Measurements from ENCODE around the gene ELP4.

ELP4 gene

DNA sequence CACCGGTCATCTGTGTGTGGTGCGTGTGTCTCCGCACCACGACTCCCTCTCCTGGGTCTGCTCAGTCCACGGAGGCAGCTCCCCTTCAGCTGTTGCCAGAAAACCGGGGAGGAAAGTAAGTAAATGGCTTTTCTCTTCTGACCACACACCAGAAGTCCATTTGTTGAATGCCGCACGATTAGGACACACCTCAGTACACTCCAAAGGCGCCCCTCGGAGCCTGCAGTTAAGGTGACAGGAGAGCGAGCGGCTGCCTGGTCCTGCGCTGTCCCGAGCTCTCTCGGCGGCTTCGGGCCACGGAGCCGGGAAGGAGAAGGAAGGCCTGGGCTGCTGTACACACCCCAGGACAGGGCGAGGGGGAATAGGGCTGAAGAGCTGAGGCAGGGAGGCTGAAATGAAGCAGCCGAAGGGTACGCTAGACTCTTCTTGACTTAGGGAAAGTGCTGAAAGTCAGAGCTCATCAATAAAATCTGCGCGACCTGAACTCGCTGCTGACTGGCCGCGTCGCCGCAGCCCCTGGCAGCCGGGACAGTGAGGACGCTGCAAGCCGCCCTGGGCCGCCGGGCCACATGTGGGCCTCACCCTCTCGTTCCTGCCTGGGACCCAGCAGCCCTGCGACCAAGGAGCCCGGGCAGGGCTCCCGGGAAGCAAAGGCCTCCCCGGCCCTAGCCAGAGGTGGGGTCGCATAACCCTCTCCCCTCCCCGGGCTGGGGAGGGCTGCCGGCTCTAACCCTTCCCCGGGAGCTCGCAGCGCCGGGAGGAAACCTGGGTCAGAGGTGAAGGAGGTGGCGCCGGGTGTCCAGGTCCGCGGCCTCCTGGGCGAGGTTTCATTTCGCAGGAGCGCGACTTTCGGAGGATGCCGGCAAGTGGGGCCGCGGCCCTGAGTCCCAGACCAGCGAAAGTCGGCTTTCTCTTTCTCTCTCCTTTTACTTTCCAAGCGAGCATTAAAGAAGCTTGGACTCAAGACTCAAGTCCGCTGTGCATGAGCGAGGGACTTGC is 303.1 kb downstream of the ELP4 start:
- DNase-seq (ENCODE audit: low spot score): no peak

DNA sequence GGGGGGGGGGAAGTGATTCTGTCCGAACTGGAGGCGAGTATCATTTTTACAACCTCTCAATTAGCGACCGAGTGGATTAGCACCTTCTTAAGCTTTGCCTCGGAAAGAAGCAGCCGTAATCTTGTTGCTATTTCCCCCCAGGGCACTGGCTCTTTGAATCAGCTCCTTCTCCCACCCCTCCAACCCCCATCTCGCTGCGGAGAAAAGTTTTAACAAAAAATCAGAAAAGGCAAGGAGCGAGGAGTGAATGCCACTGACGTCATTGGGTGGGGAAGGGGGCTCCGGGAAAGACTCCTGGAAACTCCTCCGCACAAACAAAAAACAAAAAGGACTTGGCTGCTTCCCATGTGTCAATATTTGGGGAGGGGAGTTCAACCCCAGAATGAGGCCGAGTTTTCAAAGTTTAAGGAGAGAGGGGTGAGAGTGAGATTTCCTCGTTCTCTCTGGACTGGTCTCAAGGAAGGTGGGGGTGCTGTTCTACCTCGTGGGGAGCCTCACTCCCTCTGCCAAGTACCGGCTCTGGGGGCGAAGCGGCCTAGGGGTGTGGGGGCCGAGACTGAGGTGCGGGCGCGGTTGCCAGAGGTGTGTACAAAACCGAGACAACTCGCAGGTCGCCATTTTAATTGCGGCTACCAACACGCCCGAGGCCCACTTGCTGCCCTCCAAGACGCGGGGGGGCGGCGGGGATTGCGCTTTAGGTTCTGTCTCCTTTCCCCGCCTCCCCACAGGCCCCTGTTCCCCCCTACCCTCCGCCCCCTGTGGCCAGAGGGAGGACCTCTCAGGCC is 304.0 kb downstream of the ELP4 start:
- no peak for DNase-seq (ENCODE audit: low spot score)

DNA sequence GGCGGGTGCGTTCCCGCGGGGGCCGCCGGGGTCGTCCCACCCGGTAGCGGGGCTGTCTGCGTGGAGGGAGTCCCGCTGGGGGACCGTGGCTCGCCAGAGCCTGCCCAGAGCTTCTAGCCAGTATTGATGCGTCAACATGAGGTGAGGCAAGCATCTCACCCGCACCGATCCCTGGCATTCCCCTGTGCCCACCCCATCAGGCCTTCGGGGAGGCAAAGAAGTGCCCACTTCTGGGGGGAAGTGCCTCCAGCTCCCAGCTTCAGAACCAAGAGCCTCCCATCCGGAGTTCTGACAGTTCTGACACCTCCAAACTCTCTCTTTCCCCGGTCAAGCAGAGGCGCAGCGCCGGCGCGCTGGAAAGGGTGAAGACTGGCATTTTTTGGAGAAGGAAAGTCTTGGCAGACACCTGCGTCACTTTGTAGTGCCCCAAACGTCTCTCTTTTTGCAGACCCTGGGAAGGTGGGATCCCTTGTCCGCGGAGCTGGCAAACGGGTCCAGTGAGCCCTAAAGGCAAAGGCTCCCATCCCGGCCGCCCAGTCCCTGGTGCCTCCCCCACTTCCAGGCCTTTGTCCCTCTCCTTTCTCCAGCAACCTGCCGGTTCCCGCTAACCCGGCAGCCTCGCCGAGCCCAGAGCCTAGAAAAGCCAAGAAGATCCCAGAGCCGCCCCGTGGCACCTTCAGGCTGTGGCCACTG is 304.8 kb downstream of the ELP4 start:
- DNase-seq (ENCODE audit: low spot score): no peak

DNA sequence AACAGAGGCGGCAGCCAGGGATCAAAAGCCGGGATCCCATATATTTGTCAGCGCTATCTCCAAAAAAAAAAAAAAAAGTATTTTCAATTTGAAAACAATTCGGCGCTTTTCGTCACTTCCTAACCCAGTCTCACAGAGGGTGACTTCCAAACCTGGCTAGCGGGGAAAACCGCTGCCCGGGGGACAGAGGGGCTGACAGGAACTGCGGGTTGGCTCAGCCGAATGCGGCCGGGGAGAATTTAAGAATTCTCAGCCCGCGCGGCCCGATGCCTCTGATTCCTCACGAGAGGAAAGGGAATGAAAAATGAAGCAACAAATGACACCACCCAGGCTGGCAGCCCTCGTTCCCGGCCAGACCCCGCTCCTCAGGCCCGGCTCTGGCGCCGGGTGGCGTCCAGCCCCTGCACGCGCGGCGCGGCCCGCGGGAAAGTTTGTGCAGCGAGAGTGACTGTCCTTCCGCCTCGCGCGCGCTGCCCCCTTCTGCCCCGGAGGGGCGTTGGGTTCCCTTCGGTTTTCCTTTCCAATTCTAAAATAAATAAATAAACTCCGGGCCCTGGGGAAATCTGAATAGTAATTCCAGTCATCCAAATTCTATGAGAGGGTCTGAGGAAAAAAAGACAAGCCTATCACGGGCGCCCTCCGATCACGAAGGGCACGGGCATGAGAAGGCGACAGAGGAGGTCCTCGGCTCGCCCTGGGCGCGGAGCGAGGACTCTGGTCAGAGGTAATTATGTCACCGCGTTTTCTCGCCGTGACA is 306.3 kb downstream of the ELP4 start:
- DNase-seq (ENCODE audit: low spot score): no peak

DNA sequence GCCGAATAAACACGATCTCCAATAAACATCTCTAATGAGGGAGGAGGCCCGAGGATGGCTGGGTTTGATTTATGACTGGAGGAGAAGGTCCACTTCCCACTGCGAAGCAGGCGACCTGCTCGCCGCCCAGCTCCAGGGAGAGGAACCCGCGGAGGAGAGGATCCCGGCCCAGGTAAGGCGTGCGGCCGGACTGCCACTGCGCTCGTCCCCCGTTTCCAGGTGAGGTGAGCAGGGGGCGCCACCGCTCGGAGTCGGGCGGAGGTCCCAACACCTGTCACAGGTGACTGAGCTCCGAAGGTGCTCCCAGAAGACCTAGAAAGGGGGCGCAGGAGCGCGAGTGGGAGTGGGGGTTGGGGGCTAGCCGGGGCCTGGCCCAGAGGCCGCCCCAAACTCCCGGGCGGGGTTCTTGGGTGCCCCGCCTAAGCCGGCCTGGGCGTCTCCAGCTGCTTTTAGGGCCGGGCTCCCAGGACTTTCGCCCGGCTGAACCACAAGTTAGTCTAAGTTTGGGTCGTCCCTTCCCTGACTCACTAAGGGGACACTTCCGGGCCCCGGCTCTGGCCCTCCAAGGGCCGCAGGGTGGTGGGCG is 307.0 kb downstream of the ELP4 start:
- no peak for DNase-seq (ENCODE audit: low spot score)

DNA sequence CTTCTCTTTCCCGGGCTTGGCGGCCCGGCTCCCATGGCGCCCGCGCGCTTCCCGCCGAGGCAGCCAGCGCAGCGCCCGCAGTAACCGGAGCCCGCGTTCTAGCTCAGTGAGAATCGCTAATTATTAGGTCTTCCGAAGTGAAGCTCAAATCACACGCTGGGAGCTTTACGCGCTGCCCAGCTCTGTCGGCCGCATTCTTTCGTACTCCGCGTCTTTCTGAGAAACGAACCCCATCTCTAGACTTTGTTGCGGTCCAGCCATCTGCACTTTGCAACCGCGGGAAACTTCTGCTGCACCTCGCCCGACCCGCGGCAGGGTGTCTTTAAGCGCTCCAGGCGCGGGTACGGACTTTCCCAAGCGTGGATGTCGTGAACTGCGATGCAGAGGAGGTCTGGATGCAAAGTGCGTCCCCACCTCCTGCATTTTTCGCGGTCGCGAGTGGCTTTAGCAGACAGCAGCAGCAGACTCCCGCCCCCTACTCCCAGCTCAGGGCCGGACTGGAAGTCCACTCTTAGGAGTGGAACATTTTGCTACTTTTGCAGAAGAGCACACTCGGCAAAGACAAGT is 307.6 kb downstream of the ELP4 start:
- no peak for DNase-seq (ENCODE audit: low spot score)

DNA sequence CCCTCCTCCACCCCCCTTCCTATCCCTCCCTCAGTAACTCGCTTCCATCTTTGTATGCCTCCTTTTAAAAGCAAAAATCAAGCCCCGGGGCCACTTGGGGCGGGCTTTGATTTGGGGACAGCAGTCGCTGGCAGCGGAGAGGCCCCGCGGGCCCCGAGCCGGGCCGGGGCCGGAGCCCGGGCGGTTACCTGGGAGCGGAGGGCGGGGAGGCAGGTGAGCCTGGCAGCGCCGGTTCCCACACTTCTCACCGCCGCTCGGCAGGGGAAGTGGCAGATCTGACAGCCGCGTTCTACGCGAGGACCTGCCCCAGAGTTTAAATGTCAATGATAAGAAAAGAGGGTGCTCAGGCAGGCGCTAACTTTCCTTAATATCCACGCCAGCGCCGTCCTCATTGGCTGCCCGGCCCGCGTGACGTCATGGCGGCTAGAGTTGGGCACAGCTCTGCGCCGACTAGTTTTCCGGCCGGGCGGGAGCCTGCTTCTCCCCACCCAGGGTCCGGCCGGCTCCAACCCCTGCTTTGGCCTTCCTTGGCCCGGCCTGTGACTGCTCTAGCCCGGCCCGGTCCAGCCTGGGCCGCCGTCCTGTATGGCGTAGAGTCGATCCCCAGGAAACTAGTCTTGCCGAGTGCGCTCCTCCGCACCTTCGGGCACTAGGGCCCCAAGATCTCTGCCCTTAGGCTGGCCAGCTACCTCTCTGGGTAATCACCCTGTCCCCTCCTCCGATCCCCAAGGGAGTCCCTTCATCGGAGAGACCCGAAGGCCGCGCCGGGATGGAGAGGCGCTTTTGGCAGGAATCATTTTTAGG is 308.3 kb downstream of the ELP4 start:
- no peak for DNase-seq (ENCODE audit: low spot score)

DNA sequence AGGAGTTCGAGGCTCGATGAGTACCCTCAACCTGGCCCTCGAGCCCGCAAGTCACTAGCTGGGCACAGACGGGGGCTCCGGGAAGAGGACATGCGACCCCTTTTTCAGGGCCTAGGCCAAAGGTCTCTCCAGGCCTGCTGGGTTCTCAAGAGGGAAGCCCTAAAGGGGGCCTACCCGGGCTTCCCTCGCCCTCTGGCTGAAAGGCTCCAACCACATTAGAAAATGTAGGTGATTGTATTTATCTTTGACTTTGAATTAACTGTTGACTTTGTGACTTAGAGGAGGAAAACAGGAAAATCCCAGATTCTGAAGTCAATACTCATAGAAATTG is 308.8 kb downstream of the ELP4 start:
- no peak for DNase-seq (ENCODE audit: low spot score)

DNA sequence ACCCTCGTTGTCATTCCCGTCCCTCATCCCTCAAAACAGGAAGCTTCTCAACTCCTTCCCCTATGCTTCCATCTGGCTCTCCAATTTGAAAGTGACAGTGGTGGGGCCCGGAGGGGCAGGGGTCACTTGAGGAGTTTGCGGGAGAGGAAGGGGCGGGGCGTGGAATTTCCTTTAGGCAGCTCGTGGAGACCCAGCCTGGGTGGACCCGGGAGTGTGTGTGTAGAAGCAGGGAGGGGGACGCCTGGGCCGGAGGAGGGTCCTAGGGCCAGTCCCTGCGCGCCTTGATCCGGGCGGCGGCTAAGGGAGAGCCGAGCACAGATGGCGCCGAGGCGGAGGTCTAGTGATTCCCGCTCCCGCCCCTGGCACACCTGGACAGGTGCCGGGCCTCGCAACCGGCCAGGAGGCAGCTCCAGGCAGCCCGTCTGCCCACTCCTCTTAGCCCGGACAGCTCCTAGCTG is 309.3 kb downstream of the ELP4 start:
- DNase-seq (ENCODE audit: low spot score): no peak

DNA sequence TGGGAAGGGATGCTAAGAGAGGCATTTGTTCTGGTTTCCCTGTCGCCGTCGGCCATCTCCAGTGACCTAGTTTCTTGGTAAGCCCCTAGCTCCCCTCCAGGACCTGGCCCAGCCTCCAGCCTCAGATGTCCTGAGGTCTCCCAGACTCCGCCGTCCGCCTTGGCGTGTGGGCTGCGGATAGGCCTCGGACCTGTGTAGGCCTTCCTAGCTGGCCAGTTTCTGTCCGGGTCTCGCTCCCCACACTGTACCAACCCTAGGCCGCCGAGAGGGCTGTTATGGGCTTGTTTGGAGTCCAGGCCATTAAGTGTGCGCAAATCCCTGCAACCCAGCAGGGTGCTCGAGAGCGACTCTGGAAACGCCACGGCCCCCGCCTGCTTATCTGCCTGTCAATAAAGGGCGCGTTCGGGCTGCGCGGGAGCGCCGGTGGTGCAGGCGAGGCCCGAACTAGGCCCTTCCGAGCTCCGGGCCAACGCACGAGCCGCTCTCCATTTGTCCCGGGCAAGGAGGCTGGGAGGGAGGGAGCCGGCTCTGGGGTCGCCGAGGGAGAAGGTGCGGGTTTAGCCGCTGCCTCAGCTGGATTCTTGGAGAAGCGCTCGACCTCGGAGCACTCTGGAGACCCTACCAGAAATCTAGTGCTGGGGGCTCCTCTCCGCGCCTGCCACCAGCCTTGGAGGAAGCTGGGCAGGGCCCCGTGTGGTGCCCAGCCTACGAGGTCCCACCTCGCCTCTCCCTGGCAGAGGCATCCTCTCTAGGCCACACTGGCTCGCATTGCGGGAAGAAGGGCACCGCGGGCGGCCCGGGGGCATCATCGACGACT is 310.3 kb downstream of the ELP4 start:
- no peak for DNase-seq (ENCODE audit: low spot score)

DNA sequence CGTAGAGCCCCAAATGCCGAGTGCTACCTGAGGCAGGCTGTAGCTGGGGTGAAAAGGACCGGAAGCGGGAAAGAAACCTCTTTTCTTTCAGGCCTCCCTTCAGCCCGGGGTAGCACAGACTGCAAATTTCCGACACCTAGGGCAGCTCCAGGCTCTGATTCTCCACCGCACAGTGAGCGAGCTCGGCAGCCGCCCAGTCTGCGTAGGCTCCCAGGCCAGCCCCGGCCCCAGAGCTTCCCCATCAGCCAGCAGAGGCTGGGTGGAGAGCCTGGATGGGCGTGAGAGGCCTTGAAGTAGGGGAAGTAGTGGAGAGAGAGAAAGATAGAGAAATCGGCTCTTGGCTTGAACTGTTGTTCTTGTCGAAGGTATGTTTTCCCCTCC is 310.9 kb downstream of the ELP4 start:
- peak; percentile 2 for DNase-seq (ENCODE audit: low spot score)

DNA sequence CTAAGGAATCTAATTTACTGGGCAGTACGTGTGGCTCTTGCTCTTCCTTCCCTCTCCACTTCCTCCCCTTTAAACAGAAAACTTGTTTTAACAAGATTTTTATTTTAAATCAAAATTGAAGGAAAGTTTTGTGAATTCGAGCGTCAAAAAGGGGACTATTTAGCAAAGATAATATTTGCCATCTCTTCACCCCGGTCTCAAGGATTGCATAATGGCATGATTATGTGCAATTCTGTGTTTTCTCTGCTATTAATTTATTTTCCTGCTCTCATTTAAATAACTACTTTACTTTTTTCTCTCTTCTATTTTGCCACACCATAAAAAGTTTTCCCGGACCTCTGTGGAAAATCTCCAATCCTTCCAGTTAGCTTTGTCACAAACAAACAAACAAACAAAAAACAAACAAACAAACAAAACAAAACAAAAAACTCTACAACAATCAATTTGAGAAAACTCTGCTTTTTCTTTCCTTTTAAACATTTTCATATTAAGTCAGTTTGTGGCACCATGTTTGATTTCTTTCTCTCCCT is 311.7 kb downstream of the ELP4 start:
- no peak for DNase-seq (ENCODE audit: low spot score)

DNA sequence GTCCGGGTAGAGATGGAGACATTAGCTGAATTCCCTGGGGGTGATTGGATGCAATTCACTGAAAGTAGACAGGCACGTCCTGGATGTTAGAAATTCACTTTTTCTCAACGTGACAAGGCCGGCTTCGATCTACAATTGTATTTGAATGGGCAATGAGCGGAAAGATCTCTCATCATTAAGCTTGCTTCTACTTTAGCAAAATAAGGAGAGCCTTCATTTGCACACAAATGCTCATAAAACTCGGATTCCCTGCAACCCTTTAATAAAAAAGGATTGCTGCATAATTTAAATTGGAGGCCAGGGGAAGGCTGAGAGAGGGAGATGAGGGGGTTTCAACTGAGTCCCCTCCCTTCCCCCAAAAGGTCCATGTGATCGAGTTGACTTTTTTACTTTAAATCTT is 312.2 kb downstream of the ELP4 start:
- DNase-seq (ENCODE audit: low spot score): no peak

DNA sequence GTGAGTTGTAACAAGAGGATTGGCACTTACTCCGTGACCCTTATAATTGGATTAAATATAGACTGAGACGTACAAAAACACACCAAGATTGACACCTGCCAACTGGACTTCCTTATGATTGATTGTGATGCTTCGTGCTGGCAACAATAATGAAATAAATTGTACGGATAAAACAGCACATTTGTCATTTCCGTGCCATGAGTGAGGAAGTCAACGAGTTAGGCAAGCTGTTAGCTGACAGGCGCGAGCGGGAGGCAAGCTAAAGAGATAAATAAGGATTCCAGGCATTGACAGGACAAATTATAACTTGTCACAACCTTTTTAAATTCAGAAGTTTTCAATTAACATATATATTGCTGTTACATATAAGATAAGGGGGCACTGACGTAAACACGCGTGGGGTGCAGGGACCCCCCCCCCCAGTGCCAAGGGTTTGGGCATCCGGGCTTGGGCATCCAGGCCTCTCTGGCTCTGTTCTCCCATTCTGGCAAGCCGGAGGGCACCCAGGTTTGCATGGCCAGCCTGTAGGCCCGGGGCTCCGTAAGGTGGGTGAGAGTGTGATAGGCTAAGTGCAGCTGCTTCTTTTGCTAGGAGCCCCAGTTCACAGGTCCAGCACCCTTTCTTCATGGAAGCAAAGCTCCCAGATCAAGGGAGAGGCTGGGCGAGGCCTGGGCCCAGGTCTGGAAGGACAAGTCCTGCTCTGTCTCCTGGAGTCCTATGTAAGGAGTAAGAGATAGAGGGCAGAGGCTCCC is 312.8 kb downstream of the ELP4 start:
- DNase-seq (ENCODE audit: low spot score): no peak

DNA sequence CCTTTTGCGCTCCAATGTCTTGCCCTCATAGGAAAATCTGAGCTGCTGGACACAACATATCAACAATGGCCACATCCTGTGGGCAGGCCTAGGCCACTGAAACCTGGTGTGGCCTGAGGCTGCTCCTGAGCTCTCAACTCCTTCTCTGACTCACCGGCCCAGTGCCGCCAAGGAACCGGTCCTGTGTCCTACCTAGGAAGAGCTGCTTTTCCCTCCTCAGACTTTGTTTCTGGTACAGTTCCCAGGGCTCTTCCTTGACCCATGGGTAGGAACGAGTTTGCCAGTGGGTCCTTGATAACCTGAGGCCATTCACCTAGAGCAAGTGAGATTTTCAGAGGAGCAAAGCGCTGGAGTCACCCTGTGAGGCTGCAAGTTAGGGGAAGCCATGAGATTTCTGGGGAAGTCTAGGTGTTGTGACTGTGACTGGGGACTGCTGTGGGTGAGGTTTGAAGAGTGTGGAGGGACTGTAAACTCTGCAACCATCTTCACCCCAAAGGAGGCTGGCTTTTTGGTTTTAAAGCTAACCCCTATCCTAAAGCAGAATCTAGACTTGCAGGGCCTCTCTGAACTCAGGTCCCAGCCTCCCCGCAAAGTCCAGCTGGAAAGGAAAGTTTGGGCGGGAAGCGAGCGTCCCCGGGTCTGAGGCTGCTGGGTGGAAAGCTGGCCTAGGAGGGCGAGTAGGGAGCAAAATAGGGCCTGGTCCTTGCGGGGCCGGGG is 313.5 kb downstream of the ELP4 start:
- no peak for DNase-seq (ENCODE audit: low spot score)

DNA sequence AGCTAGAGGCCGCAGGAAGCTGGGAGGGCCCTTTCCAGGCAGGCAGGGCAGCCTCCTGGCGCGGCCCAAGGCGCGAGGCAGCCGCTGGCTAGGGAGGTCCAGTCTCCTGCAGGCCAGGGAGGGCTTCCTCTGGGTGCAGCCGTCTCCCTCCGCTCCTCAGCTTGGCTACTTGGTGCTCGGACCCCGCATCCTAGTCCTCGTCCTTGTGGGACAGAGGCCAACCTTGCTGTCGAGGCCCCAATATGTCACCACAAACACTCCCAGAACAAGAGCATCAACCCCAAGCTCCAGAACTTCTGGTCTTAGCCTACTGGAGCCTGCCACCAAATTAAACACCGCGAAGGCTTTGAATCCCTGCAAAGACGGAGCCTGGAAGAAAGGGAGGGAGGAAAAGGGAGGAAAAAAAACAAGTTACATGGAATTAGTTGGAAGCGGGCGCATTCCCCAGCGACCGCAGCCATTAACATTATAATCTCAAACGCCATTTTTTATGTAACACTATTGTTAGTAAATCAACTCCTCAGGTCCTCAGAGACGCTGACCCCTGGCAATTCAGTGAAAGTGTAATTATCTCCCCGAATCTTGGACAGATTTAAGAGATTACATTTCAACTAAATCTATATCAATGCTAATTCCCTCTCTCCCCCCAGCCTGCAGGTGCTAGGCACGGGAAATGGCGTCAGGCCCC is 314.2 kb downstream of the ELP4 start:
- DNase-seq (ENCODE audit: low spot score): no peak

DNA sequence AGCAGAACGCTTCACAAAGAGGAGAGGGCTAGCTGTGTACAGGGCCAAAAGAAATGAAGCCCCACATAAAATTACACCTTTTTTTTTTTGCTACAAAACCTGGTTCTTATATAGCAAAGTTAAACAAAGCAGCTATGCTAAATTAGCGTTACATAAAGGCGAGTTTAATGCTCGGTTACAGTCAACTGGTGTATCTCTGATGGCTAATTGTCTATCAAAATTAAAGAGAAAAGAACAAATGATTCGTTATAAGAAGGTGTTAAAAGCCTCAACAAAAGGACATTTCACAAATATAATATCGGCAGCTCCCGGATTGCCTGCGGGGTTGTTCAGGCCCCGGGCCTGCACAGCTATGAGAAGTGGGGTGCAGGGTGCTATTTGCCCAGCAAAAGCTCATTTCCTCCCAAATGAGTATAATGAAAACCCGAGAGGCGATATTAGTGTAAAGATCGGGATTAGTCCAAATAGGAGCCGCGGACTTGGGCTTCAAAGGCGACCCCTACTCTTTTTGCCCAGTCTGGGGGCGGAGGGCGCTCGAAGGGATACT is 314.8 kb downstream of the ELP4 start:
- no peak for DNase-seq (ENCODE audit: low spot score)
